ENCODE data around the gene IVD. TPM values are rescaled to one million over a fixed set of nuclear protein-coding genes. Genes with fewer than 3 reads are reported as not detected.
"Not testable (repeated sequence)": the region's sequence is repeated elsewhere in the genome, so short reads cannot be mapped to it uniquely, and the experiment has no call there.

IVD gene
- total and polyA plus RNA-seq, 2 donors (not counting 1 experiment from before 2014, with no cell fraction given), result 41.7 to 106 TPM

GRCh38 chr15:40452296-40453090 lies 46.9 kb downstream of the IVD start:
- no peaks in the 10 kb centered on the region for H3K27me3 Mint-ChIP-seq
- Histone ChIP-seq H3K9ac (ENCODE audit: low read length) (no peak overlapping the region), H3K27ac (ENCODE audit: low read length in 2 of 2) (peak overlapping the region in 1 of 2 donors; percentile 31), H2AFZ (ENCODE audit: insufficient read depth, low read depth, low read length, poor library complexity, severe bottlenecking) (no peak overlapping the region), H3K4me3 (ENCODE audit: control extremely low read depth in 1 of 5, extremely low read depth in 1 of 5, insufficient read depth in 1 of 5, low read depth in 2 of 5, low read length in 4 of 5) (no peak overlapping the region), H3K9me3 (ENCODE audit: control extremely low read depth in 1 of 3, control insufficient read depth in 2 of 3, insufficient read depth in 1 of 3, low read length in 2 of 3) (no peaks in the 10 kb centered on the region), H3K4me1 (ENCODE audit: control insufficient read depth in 2 of 2, insufficient read depth in 2 of 2, low read length in 2 of 2) (peaks cover 31 to 39% of the 10 kb centered on the region in 2 donors), H4K20me1 (ENCODE audit: control insufficient read depth, insufficient read depth, low read length, poor library complexity, severe bottlenecking) (peaks cover 90% of the 10 kb centered on the region), H3K36me3 (replicated peaks in 1 of 2; ENCODE audit: control extremely low read depth in 1 of 2, control insufficient read depth in 1 of 2, extremely low read depth in 1 of 2, insufficient read depth in 2 of 2, low read length in 1 of 2) (no peaks in the 10 kb centered on the region), H3K27me3 (replicated peaks in 1 of 4; ENCODE audit: control extremely low read depth in 1 of 4, control insufficient read depth in 3 of 4, insufficient read depth in 4 of 4, low read length in 3 of 4) (no peaks in the 10 kb centered on the region), H3K79me2 (ENCODE audit: control insufficient read depth, insufficient read depth, low read length) (peaks cover 95% of the 10 kb centered on the region), H3K4me2 (replicated peaks; ENCODE audit: low read depth, low read length, poor library complexity, severe bottlenecking) (peak overlapping the region; percentile 28)
- intact Hi-C loops (cut with micrococcal nuclease), result no loop called here
- no peak for DNase-seq
- no peaks in the 10 kb centered on the region for H3K9me3 Mint-ChIP-seq (ENCODE audit: insufficient read depth)
- peak overlapping the region; percentile 53 for H3K27ac Mint-ChIP-seq
- TF ChIP-seq CTCF (IDR thresholded peaks at IDR 0.05) (no peak), EZH2 (IDR thresholded peaks at IDR 0.05; ENCODE audit: borderline replicate concordance, insufficient read depth, low read depth, low read length, poor library complexity, severe bottlenecking) (no peak)
- peak overlapping the region; percentile 8 for H3K4me3 Mint-ChIP-seq
- CTCF ChIA-PET, result interaction anchor here (2.0 to 2.1 kb wide), 2 partner anchors 17 to 30 kb away, joined by 5 to 6 read pairs; no protein-coding TSS in a partner anchor
- peaks cover 63% of the 10 kb centered on the region for H3K4me1 Mint-ChIP-seq
- POLR2A ChIA-PET, result no interaction called here
- WGBS (ENCODE audit: insufficient coverage), result 35% methylated on average over 6 of the region's 11 CpGs
- peak; percentile 57 for ATAC-seq (ENCODE audit: low read depth)

GRCh38 chr15:40453941-40454340 lies 48.3 kb downstream of the IVD start:
- H4K20me1 ChIP-seq (ENCODE audit: control insufficient read depth, insufficient read depth, low read length, poor library complexity, severe bottlenecking), result peaks cover 96% of the 10 kb centered on the region
- peaks cover 97% of the 10 kb centered on the region for H3K79me2 ChIP-seq (ENCODE audit: control insufficient read depth, insufficient read depth, low read length)
- 0% methylated on average over 1 of the region's 3 CpGs for WGBS (ENCODE audit: insufficient coverage)
- POLR2A ChIA-PET; H3K27ac Mint-ChIP-seq; H3K27me3 Mint-ChIP-seq; H3K4me3 ChIP-seq (ENCODE audit: control extremely low read depth in 1 of 5, extremely low read depth in 1 of 5, insufficient read depth in 1 of 5, low read depth in 2 of 5, low read length in 4 of 5); H2AFZ ChIP-seq (ENCODE audit: insufficient read depth, low read depth, low read length, poor library complexity, severe bottlenecking); intact Hi-C loops (cut with micrococcal nuclease); H3K9me3 Mint-ChIP-seq (ENCODE audit: insufficient read depth); H3K27me3 ChIP-seq (replicated peaks in 1 of 4; ENCODE audit: control extremely low read depth in 1 of 4, control insufficient read depth in 3 of 4, insufficient read depth in 4 of 4, low read length in 3 of 4); DNase-seq; H3K9ac ChIP-seq (ENCODE audit: low read length); H3K27ac ChIP-seq (ENCODE audit: low read length in 2 of 2); H3K36me3 ChIP-seq (replicated peaks in 1 of 2; ENCODE audit: control extremely low read depth in 1 of 2, control insufficient read depth in 1 of 2, extremely low read depth in 1 of 2, insufficient read depth in 2 of 2, low read length in 1 of 2); H3K9me3 ChIP-seq (ENCODE audit: control extremely low read depth in 1 of 3, control insufficient read depth in 2 of 3, insufficient read depth in 1 of 3, low read length in 2 of 3): not testable (repeated sequence)
- H3K4me2 ChIP-seq (replicated peaks; ENCODE audit: low read depth, low read length, poor library complexity, severe bottlenecking), result peak overlapping the region; percentile 36
- H3K4me3 Mint-ChIP-seq, result peak overlapping the region; percentile 32
- ATAC-seq (ENCODE audit: low read depth), result peak; percentile 40
- H3K4me1 ChIP-seq (ENCODE audit: control insufficient read depth in 2 of 2, insufficient read depth in 2 of 2, low read length in 2 of 2), result peaks cover 31 to 39% of the 10 kb centered on the region in 2 donors
- peaks cover 61% of the 10 kb centered on the region for H3K4me1 Mint-ChIP-seq
- CTCF ChIA-PET, result interaction anchor here (1.4 kb wide), 1 partner anchor 9 kb away, joined by 4 read pairs; no protein-coding TSS in a partner anchor
